Uterus (tissue), 2 donors: Measurements from ENCODE around the gene NSD1.

Experiments used
- POLR2A ChIP-seq, 2 donors: fragments of 450-650 bp; IDR thresholded peaks; one replicate each; pipeline ENCODE4 v1.6.1; 2016; ENCODE audit warnings: antibody characterized with exemption in 2 of 2, mild to moderate bottlenecking in 1 of 2, moderate library complexity in 1 of 2
- TF ChIP-seq, protein P1 (sequence below), 4 experiments: fragments of 200-600 bp in 2 of 4; fragments of 450-650 bp in 2 of 4; sonication (generic) in 2 of 4; IDR thresholded peaks; one replicate each; pipeline ENCODE4 v1.5.1; 2016 to 2019; ENCODE audit warnings: antibody characterized with exemption in 4 of 4, mild to moderate bottlenecking in 2 of 4, moderate library complexity in 1 of 4

DNA sequence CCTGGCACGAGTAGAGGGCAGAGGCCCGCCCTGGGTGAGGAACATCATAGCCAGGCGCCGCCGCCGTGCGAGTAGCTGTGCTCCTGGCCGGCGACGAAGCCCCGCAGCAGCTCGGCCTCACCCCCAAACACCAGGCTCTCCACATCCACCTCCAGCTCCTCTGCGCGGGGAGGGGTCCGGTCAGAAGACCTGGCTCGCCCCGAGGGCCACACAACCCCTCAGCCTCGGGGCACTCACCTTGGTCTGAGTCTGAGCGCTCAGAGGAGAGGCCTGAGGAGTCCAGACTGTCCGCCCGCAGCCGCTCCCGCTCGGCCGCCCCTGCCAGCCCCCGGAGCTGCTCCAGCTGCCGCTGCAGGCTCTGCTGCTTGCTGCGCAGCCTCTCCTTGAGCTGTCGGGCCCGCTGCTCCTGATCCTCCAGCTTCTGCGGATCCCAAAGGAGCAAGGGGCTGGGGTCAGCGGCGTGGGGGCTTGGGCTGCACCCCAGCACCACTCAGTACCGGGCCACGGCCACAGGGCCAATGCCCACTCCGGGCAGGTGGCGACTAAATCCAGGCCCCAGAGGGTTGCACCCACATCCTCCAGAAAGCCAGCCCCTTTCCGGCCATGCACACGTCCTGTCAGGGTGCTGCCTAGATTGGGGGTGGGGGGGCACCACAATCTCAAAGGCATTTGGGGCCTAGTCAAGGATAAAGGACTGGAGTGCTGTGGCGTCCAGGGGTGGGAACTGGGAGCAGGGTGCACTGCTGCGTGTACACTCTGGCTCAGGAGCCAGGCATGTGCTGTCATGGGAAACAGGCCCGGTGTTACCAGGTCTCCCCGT, 174.2 kb downstream of the NSD1 start:
- TF ChIP-seq POLR2A (IDR thresholded peaks at IDR 0.05) = no peak
- TF ChIP-seq, protein P1, sequence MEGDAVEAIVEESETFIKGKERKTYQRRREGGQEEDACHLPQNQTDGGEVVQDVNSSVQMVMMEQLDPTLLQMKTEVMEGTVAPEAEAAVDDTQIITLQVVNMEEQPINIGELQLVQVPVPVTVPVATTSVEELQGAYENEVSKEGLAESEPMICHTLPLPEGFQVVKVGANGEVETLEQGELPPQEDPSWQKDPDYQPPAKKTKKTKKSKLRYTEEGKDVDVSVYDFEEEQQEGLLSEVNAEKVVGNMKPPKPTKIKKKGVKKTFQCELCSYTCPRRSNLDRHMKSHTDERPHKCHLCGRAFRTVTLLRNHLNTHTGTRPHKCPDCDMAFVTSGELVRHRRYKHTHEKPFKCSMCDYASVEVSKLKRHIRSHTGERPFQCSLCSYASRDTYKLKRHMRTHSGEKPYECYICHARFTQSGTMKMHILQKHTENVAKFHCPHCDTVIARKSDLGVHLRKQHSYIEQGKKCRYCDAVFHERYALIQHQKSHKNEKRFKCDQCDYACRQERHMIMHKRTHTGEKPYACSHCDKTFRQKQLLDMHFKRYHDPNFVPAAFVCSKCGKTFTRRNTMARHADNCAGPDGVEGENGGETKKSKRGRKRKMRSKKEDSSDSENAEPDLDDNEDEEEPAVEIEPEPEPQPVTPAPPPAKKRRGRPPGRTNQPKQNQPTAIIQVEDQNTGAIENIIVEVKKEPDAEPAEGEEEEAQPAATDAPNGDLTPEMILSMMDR (IDR thresholded peaks at IDR 0.05) = no peak
